CD14-positive monocyte (primary cell): ENCODE measurements around the gene CNTN4. TPM values are rescaled to one million over a fixed set of nuclear protein-coding genes. Genes with fewer than 3 reads are reported as not detected.

Experiments
- DNase-seq, 3 donors: peaks; one replicate each; pipeline ENCODE4 v3.0.0-alpha.2; 2011 to 2022
- H2AFZ ChIP-seq: 2 replicates; pipeline ENCODE4 v1.6.0; 2012; ENCODE audit warnings: mild to moderate bottlenecking, low read depth, low read length, inconsistent platforms; ENCODE audit not compliant: insufficient read depth, poor library complexity, severe bottlenecking
- H3K27ac ChIP-seq, 2 donors: 1 replicate in 1 of 2; 2 replicates in 1 of 2; pipeline ENCODE4 v1.5.1; 2012 to 2013; ENCODE audit warnings: low read length in 2 of 2, control low read depth in 1 of 2, inconsistent platforms in 1 of 2, low read depth in 1 of 2, mild to moderate bottlenecking in 1 of 2
- H3K27me3 ChIP-seq, 2 donors: one replicate each; pipeline versions ENCODE4 v1.6.0 to v1.6.1; 2011 to 2013; ENCODE audit warnings: low read length in 2 of 2; ENCODE audit not compliant: control insufficient read depth in 2 of 2, insufficient read depth in 2 of 2
- H3K36me3 ChIP-seq, 2 donors: replicated peaks in 1 of 2; 1 replicate in 1 of 2; 2 replicates in 1 of 2; pipeline versions ENCODE4 v1.5.1 to v1.6.1; 2012 to 2013; ENCODE audit warnings: low read length in 2 of 2, control low read depth in 1 of 2, inconsistent platforms in 1 of 2, mild to moderate bottlenecking in 1 of 2; ENCODE audit not compliant: insufficient read depth in 2 of 2, control insufficient read depth in 1 of 2
- H3K4me1 ChIP-seq, 2 donors: 1 replicate in 1 of 2; 2 replicates in 1 of 2; pipeline versions ENCODE4 v1.5.1 to v1.6.1; 2012 to 2013; ENCODE audit warnings: low read length in 2 of 2, control low read depth in 1 of 2, inconsistent platforms in 1 of 2, mild to moderate bottlenecking in 1 of 2, moderate library complexity in 1 of 2; ENCODE audit not compliant: insufficient read depth in 2 of 2, control insufficient read depth in 1 of 2
- H3K4me2 ChIP-seq: replicated peaks from 2 replicates; pipeline ENCODE3; 2012; ENCODE audit warnings: low read length, moderate library complexity, mild to moderate bottlenecking; ENCODE audit not compliant: poor library complexity, severe bottlenecking; ENCODE audit errors: extremely low read depth
- H3K4me3 ChIP-seq, 3 experiments: fragments of 200-600 bp in 1 of 3; sonication (generic) in 1 of 3; replicated peaks in 1 of 3; 1 replicate in 2 of 3; 2 replicates in 1 of 3; pipeline ENCODE4 v1.5.1; 2011 to 2013; ENCODE audit warnings: low read length in 3 of 3, mild to moderate bottlenecking in 3 of 3, control low read depth in 2 of 3, low read depth in 2 of 3, inconsistent platforms in 1 of 3, moderate library complexity in 1 of 3
- H3K79me2 ChIP-seq: 2 replicates; pipeline ENCODE4 v1.6.0; 2012; ENCODE audit warnings: mild to moderate bottlenecking, control low read depth, inconsistent platforms, low read length, moderate library complexity; ENCODE audit not compliant: insufficient read depth
- H3K9ac ChIP-seq: 2 replicates; pipeline ENCODE4 v1.6.0; 2017; ENCODE audit warnings: low read length, mild to moderate bottlenecking; ENCODE audit not compliant: insufficient read depth, poor library complexity, severe bottlenecking
- H3K9me3 ChIP-seq, 2 donors: replicated peaks in 1 of 2; 1 replicate in 1 of 2; 2 replicates in 1 of 2; pipeline versions ENCODE4 v1.5.1 to v1.6.1; 2012 to 2013; ENCODE audit warnings: low read length in 2 of 2, control low read depth in 1 of 2; ENCODE audit not compliant: control insufficient read depth in 1 of 2, insufficient read depth in 1 of 2
- H4K20me1 ChIP-seq: 2 replicates; pipeline ENCODE4 v1.6.0; 2012; ENCODE audit warnings: mild to moderate bottlenecking, low read length, control low read depth, moderate library complexity; ENCODE audit not compliant: insufficient read depth
- H3K27ac Mint-ChIP-seq, 7 donors: one replicate each; pipeline ENCODE4 v1.8.0; 2020; ENCODE audit warnings: mild to moderate bottlenecking in 7 of 7, mixed read lengths in 7 of 7, moderate library complexity in 6 of 7, inconsistent platforms in 2 of 7
- H3K27me3 Mint-ChIP-seq, 3 donors: one replicate each; pipeline ENCODE4 v1.8.0; 2021 to 2022; ENCODE audit warnings: low read depth in 3 of 3, mild to moderate bottlenecking in 3 of 3, mixed read lengths in 3 of 3, moderate library complexity in 3 of 3, inconsistent platforms in 1 of 3
- H3K36me3 Mint-ChIP-seq, 2 donors: one replicate each; pipeline ENCODE4 v1.8.0; 2020; ENCODE audit warnings: mixed read lengths in 2 of 2, inconsistent platforms in 1 of 2, mild to moderate bottlenecking in 1 of 2
- H3K4me1 Mint-ChIP-seq: one replicate; pipeline ENCODE4 v1.8.0; 2020; ENCODE audit warnings: mild to moderate bottlenecking, mixed read lengths
- H3K4me3 Mint-ChIP-seq, 2 donors: one replicate each; pipeline ENCODE4 v1.8.0; 2020; ENCODE audit warnings: mild to moderate bottlenecking in 2 of 2, mixed read lengths in 2 of 2, moderate library complexity in 1 of 2
- H3K9me3 Mint-ChIP-seq, 7 donors: one replicate each; pipeline ENCODE4 v1.8.0; 2020 to 2022; ENCODE audit warnings: mixed read lengths in 7 of 7, mild to moderate bottlenecking in 6 of 7, moderate library complexity in 6 of 7, inconsistent platforms in 2 of 7
- WGBS: methylation state at CpG from one replicate; pipeline ENCODE4 v1.1.5; 2013; ENCODE audit warnings: missing lambda C conversion rate; ENCODE audit not compliant: insufficient coverage; 5-methylcytosine and 5-hydroxymethylcytosine counted together
- intact Hi-C, 2 donors: fragments of 100-400 bp; cut with micrococcal nuclease; formaldehyde crosslinking; loops; one replicate each; pipeline versions ENCODE4 v1.15.0 to v1.15.1; 2023
- polyA plus RNA-seq, 3 donors: library from polyadenylated mRNA; depleted of rRNA in 1 of 3; unstranded in 2 of 3; stranded (reverse) in 1 of 3; fragments of 300-500 nt in 2 of 3; fragments of >200 nt in 1 of 3; fragmentation: Illumina TruSeq in 2 of 3; gene quantifications; 1 replicate in 2 of 3; 2 replicates in 1 of 3; pipeline ENCODE4 v1.2.3, GENCODE V29; 2012 to 2021
- TF ChIP-seq, protein P1 (sequence below): fragments of 200-600 bp; IDR thresholded peaks from one replicate; pipeline ENCODE4 v1.8.0; 2022; ENCODE audit warnings: antibody characterized with exemption, mild to moderate bottlenecking

CNTN4 gene
- polyA plus RNA-seq, 3 donors, result not detected

DNA sequence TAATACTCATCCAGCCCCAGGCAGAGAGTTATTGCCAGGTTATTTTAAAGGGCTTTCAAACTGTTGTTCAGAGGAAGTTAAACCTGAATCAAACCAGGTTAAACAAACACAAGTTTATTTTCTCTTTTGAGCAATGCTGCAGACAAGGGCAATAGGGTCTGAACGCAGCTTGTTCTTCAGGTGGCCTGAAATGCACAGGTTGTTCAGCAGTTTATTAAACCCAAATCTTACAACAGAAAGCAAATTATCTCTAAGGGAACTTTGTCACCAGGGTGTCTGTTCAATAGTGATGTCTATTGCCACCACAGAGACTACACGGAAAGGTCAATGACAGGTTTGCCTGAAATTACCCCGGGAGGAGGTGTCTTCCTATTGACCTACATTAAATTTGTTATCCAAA, 877.5 kb downstream of the CNTN4 start:
- Histone ChIP-seq H3K9ac (no peak overlapping the region), H3K79me2 (no peaks in the 10 kb centered on the region), H4K20me1 (no peaks in the 10 kb centered on the region), H3K4me1 (no peaks in the 10 kb centered on the region), H3K27me3 (no peaks in the 10 kb centered on the region), H3K27ac (no peak overlapping the region), H3K9me3 (no peaks in the 10 kb centered on the region), H3K36me3 (no peaks in the 10 kb centered on the region), H3K4me3 (no peak overlapping the region), H2AFZ (no peak overlapping the region), H3K4me2 (no peak overlapping the region)
- intact Hi-C loops, result no loop called here
- no peak for DNase-seq
- H3K36me3 Mint-ChIP-seq, result no peaks in the 10 kb centered on the region
- TF ChIP-seq, protein P1, sequence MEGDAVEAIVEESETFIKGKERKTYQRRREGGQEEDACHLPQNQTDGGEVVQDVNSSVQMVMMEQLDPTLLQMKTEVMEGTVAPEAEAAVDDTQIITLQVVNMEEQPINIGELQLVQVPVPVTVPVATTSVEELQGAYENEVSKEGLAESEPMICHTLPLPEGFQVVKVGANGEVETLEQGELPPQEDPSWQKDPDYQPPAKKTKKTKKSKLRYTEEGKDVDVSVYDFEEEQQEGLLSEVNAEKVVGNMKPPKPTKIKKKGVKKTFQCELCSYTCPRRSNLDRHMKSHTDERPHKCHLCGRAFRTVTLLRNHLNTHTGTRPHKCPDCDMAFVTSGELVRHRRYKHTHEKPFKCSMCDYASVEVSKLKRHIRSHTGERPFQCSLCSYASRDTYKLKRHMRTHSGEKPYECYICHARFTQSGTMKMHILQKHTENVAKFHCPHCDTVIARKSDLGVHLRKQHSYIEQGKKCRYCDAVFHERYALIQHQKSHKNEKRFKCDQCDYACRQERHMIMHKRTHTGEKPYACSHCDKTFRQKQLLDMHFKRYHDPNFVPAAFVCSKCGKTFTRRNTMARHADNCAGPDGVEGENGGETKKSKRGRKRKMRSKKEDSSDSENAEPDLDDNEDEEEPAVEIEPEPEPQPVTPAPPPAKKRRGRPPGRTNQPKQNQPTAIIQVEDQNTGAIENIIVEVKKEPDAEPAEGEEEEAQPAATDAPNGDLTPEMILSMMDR, result no peak
- H3K4me1 Mint-ChIP-seq, result no peaks in the 10 kb centered on the region
- H3K27me3 Mint-ChIP-seq, result peaks cover 0 to 2% (median 0%) of the 10 kb centered on the region in 3 donors
- no peak overlapping the region for H3K27ac Mint-ChIP-seq
- 100% methylated on average over 2 of the region's 3 CpGs for WGBS
- H3K9me3 Mint-ChIP-seq, result peaks cover 0 to 6% (median 2%) of the 10 kb centered on the region in 7 donors
- no peak overlapping the region for H3K4me3 Mint-ChIP-seq

DNA sequence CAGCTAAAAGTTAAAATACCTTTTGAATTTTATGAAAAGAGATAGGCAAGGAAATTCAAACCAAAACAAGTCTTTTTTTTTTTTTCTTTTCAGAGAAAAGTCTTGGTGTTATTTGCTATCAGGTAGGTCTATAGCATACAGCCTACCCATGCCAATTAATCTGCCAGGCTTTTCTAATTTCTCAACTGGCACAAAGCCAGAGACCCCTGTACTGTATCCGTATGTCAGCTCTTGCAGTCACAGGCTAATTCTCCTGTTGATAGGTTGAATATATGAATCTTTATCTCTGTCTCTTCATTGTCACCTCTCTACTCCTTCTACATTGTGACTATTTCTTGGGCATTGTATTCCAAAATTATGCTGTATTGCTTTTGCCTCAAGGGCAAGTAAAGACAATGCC, 878.1 kb downstream of the CNTN4 start:
- DNase-seq, result no peak
- Histone ChIP-seq H3K27me3 (no peaks in the 10 kb centered on the region), H3K79me2 (no peaks in the 10 kb centered on the region), H3K4me1 (no peaks in the 10 kb centered on the region), H4K20me1 (no peaks in the 10 kb centered on the region), H3K9me3 (no peaks in the 10 kb centered on the region), H3K4me3 (no peak overlapping the region), H2AFZ (no peak overlapping the region), H3K4me2 (no peak overlapping the region), H3K27ac (no peak overlapping the region), H3K36me3 (no peaks in the 10 kb centered on the region), H3K9ac (no peak overlapping the region)
- H3K27ac Mint-ChIP-seq, result no peak overlapping the region
- no CpG with 5 or more reads among the region's 1 CpG for WGBS
- no peaks in the 10 kb centered on the region for H3K4me1 Mint-ChIP-seq
- H3K36me3 Mint-ChIP-seq, result no peaks in the 10 kb centered on the region
- TF ChIP-seq, protein P1, result no peak
- peaks cover 0 to 2% (median 0%) of the 10 kb centered on the region in 3 donors for H3K27me3 Mint-ChIP-seq
- H3K9me3 Mint-ChIP-seq, result peaks cover 0 to 9% (median 3%) of the 10 kb centered on the region in 7 donors
- H3K4me3 Mint-ChIP-seq, result no peak overlapping the region
- intact Hi-C loops, result no loop called here
